Lung (tissue), 16 donors: ENCODE measurements around the gene KIF22. TPM values are rescaled to one million over a fixed set of nuclear protein-coding genes. Genes with fewer than 3 reads are reported as not detected.

Experiments
- ATAC-seq: fragments of 200-7000 bp; cut with Tn5 transposase; one replicate; pipeline ENCODE4 v1.9.1; 2020; ENCODE audit warnings: moderate number of reproducible peaks; ENCODE audit not compliant: insufficient read depth, low FRiP score
- DNase-seq, 3 donors: peaks; one replicate each; pipeline ENCODE4 v3.0.0-alpha.2; 2013 to 2017
- H3K27ac ChIP-seq, 2 donors: one replicate each; pipeline ENCODE4 v1.5.1; 2013; ENCODE audit warnings: mild to moderate bottlenecking in 2 of 2, moderate library complexity in 2 of 2, control low read depth in 1 of 2, inconsistent platforms in 1 of 2, low read depth in 1 of 2, low read length in 1 of 2
- H3K27me3 ChIP-seq, 3 donors: one replicate each; pipeline ENCODE4 v1.5.1; 2013; ENCODE audit warnings: low read length in 2 of 3; ENCODE audit not compliant: control insufficient read depth in 3 of 3, insufficient read depth in 3 of 3
- H3K36me3 ChIP-seq, 4 donors: one replicate each; pipeline ENCODE4 v1.5.1; 2013; ENCODE audit warnings: low read length in 4 of 4, mild to moderate bottlenecking in 1 of 4, moderate library complexity in 1 of 4; ENCODE audit not compliant: control insufficient read depth in 4 of 4, insufficient read depth in 4 of 4
- H3K4me1 ChIP-seq, 5 donors: one replicate each; pipeline ENCODE4 v1.5.1; 2013; ENCODE audit warnings: low read length in 5 of 5, mild to moderate bottlenecking in 2 of 5, moderate library complexity in 1 of 5; ENCODE audit not compliant: control insufficient read depth in 5 of 5, insufficient read depth in 5 of 5
- H3K4me3 ChIP-seq: one replicate; pipeline ENCODE4 v1.5.1; 2013; ENCODE audit warnings: mild to moderate bottlenecking, control low read depth, moderate library complexity
- H3K9ac ChIP-seq, 2 donors: one replicate each; pipeline ENCODE4 v1.5.1; 2013; ENCODE audit warnings: low read length in 2 of 2, control low read depth in 1 of 2; ENCODE audit not compliant: insufficient read depth in 1 of 2
- H3K9me3 ChIP-seq, 4 donors: one replicate each; pipeline ENCODE4 v1.5.1; 2013; ENCODE audit warnings: low read length in 3 of 4, mild to moderate bottlenecking in 1 of 4, moderate library complexity in 1 of 4; ENCODE audit not compliant: control insufficient read depth in 4 of 4, insufficient read depth in 3 of 4
- WGBS, 2 donors: extraction: QIAGEN DNeasy Blood & Tissue Kit; methylation state at CpG; one replicate each; pipeline ENCODE4 v1.1.7; 2013; 5-methylcytosine and 5-hydroxymethylcytosine counted together
- long read RNA-seq, 5 donors: transcript quantifications; one replicate each; lab custom pipeline, GENCODE V29; 2026
- polyA plus RNA-seq, 2 donors: library from polyadenylated mRNA; stranded (reverse); fragments of 200-250 nt; gene quantifications; one replicate each; pipeline ENCODE4 v1.2.1, GENCODE V29; 2013
- total RNA-seq, 2 donors: library from RNA; depleted of rRNA in 1 of 2; stranded (reverse); fragments of >200 nt in 1 of 2; gene quantifications; one replicate each; pipeline ENCODE4 v1.2.1, GENCODE V29; 2014 to 2021
- TF ChIP-seq, protein P1 (sequence below): IDR thresholded peaks from 2 replicates; pipeline ENCODE4 v1.5.1; 2012; ENCODE audit warnings: mild to moderate bottlenecking; ENCODE audit errors: control extremely low read depth, extremely low read depth
- donor health status: control.
- donor health status: control.
- donor health status: Bipolar disorder and iron deficiency.
- donor health status: healthy.
- donor health status: DM: yes; HTN: yes; CAD: no.

Gene KIF22
- total RNA-seq: 10 to 100 TPM; 24.3 to 27.6 TPM
- polyA plus RNA-seq: 10 to 100 TPM; 22.1 to 84.9 TPM
- long read RNA-seq, donor 1, transcript KIF22-201 (14 exons, 2,113 nt): major isoform, 8 of 29 reads
- long read RNA-seq, donor 1, partial matches to known transcripts: 21 of 29 reads
- long read RNA-seq, donor 1, other reads (novel, unspliced or antisense): 0 of 29 reads
- long read RNA-seq, donor 2, transcript KIF22-201 (14 exons, 2,113 nt): major isoform, 7 of 24 reads
- long read RNA-seq, donor 2, partial matches to known transcripts: 16 of 24 reads
- long read RNA-seq, donor 2, other reads (novel, unspliced or antisense): 0 of 24 reads
- long read RNA-seq, donor 3, partial matches to known transcripts: 14 of 16 reads
- long read RNA-seq, donor 3, other reads (novel, unspliced or antisense): 0 of 16 reads
- long read RNA-seq, donor 4, transcript KIF22-201 (14 exons, 2,113 nt): major isoform, 5 of 23 reads
- long read RNA-seq, donor 4, partial matches to known transcripts: 18 of 23 reads
- long read RNA-seq, donor 4, other reads (novel, unspliced or antisense): 0 of 23 reads
- long read RNA-seq, donor 5, transcript KIF22-201 (14 exons, 2,113 nt): major isoform, 13 of 32 reads
- long read RNA-seq, donor 5, partial matches to known transcripts: 19 of 32 reads
- long read RNA-seq, donor 5, other reads (novel, unspliced or antisense): 0 of 32 reads

DNA sequence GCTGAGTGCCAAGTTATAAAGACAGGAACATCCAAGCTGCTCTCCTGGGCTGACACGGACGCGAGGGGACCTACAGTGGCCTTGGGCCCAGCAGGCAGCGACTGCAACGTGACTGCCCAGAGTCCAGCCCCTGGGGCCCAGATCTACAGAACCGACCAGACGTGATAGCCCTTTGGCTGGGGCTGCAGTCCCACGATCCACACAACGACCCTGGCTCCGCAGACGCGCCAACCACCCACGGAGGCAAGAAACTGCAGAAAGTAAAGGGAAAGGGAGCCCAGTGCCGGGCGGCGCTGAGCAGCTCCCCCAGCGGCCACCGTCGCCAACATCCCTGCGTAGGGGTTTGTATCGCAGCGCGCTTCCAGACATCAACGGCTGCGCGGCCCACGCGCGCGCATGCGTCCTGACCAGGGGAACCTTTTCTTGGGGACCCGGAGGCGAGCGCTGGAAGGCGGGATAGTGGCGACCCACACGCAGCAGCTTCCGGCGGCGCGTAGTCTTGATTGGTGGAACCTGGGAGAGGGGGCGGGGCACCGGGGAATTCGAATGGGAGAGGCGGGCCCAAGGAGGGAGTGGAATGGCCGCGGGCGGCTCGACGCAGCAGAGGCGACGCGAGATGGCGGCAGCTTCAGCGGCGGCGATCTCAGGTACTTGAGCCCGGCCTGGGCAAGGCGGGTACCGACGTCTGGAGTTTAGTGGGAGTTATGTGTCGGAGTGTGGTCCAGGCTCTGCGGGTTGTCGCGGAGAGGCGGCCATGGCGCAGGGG is at the start of gene KIF22:
TSS of gene KIF22 (plus strand) at position 569 of the 766 bp plus-strand sequence. CDS start at position 578, 9 bp downstream.
- 1% methylated on average over 64 to 67 of the region's 67 CpGs for WGBS, 2 donors
- ATAC-seq: peak; percentile 99

DNA sequence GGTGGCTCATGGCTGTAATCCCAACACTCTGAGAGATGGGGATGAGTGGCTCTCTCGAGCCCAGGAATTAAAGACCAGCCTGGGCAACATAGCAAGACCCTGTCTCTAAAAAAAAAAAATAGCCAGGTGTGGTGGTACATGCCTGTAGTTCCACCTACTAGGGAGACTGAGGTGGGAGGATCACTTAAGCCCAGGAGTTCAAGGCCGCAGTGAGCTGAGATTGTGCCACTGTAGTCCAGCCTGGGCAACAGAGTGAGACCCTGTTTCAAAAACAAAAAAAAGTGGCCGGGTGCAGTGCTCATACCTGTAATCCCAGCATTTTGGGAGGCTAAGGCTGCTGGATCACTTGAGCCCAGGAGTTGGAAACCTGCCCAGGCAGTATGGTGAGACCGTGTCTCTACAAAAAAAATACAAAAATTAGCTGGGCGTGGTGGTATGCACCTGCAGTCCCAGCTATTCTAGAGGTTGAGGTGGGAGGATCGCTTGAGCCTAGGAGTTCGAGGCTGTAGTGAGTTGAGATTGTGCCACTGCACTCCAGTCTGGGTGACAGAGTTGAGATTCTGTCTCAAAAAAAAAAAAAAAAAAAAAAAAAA is 47.8 kb upstream of the KIF22 start:
- H3K4me1 ChIP-seq: no peaks in the 10 kb centered on the region
- no peak overlapping the region for H3K9ac ChIP-seq
- H3K36me3 ChIP-seq: no peaks in the 10 kb centered on the region
- H3K27ac ChIP-seq: no peak overlapping the region
- TF ChIP-seq, protein P1, sequence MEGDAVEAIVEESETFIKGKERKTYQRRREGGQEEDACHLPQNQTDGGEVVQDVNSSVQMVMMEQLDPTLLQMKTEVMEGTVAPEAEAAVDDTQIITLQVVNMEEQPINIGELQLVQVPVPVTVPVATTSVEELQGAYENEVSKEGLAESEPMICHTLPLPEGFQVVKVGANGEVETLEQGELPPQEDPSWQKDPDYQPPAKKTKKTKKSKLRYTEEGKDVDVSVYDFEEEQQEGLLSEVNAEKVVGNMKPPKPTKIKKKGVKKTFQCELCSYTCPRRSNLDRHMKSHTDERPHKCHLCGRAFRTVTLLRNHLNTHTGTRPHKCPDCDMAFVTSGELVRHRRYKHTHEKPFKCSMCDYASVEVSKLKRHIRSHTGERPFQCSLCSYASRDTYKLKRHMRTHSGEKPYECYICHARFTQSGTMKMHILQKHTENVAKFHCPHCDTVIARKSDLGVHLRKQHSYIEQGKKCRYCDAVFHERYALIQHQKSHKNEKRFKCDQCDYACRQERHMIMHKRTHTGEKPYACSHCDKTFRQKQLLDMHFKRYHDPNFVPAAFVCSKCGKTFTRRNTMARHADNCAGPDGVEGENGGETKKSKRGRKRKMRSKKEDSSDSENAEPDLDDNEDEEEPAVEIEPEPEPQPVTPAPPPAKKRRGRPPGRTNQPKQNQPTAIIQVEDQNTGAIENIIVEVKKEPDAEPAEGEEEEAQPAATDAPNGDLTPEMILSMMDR: no peak
- 70 to 85% methylated on average over 7 of the region's 7 CpGs for WGBS, 2 donors
- ATAC-seq (no peak), DNase-seq (no peak)
- H3K4me3 ChIP-seq: no peak overlapping the region
- no peaks in the 10 kb centered on the region for H3K9me3 ChIP-seq
- H3K27me3 ChIP-seq: no peaks in the 10 kb centered on the region

More for the DNA sequence above, at the start of gene KIF22:
- Histone ChIP-seq H3K27me3 (no peaks in the 10 kb centered on the region), H3K9me3 (no peaks in the 10 kb centered on the region), H3K36me3 (peaks cover 0 to 3% (median 1%) of the 10 kb centered on the region in 4 donors), H3K27ac (peak within 1 kb of the TSS; percentile 86 to 96), H3K4me3 (peak within 1 kb of the TSS; percentile 71), H3K4me1 (peaks cover 4 to 26% (median 6%) of the 10 kb centered on the region in 5 donors), H3K9ac (peak within 1 kb of the TSS; percentile 80 to 81)
- TF ChIP-seq, protein P1: peak; percentile 71
- peak; percentile 99 to 100 (median 99) for DNase-seq

DNA sequence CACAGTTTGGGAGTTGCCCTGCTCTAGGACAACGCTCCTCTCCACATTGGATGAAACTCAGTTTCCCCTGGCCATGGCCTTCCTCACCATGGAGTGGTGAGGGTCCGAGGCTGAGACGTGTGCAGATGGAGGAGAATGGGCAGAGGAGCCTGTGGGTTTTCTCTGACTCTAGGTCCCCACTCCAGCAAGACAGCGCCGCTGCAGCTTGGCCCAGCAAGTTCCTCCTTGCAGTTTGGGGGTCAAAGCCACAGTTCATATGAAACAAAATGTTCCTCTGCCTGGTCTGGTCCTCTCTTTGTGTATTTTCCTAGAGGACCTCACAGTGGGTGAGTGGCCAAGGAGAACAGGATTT is 47.1 kb upstream of the KIF22 start:
- no peak overlapping the region for H3K27ac ChIP-seq
- TF ChIP-seq, protein P1: no peak
- no peaks in the 10 kb centered on the region for H3K9me3 ChIP-seq
- 65 to 84% methylated on average over 5 of the region's 5 CpGs for WGBS, 2 donors
- no peak for ATAC-seq
- no peak for DNase-seq
- H3K9ac ChIP-seq: no peak overlapping the region
- no peaks in the 10 kb centered on the region for H3K4me1 ChIP-seq
- no peak overlapping the region for H3K4me3 ChIP-seq
- H3K36me3 ChIP-seq: no peaks in the 10 kb centered on the region
- H3K27me3 ChIP-seq: no peaks in the 10 kb centered on the region
